Endothelial cell (in vitro differentiated cells): ENCODE results near the gene SLC35B2. TPM values are rescaled to one million over a fixed set of nuclear protein-coding genes. Genes with fewer than 3 reads are reported as not detected.

Experiments used
- DNase-seq: peaks from one replicate; pipeline ENCODE4 v3.0.0; 2021; ENCODE audit warnings: low spot score
- H3K27ac Mint-ChIP-seq: one replicate; pipeline ENCODE4 v1.8.0; 2021; ENCODE audit warnings: mixed read lengths, inconsistent platforms; ENCODE audit not compliant: unreplicated experiment
- H3K27me3 Mint-ChIP-seq: one replicate; pipeline ENCODE4 v1.8.0; 2021; ENCODE audit warnings: mild to moderate bottlenecking, moderate library complexity, mixed read lengths, inconsistent platforms; ENCODE audit not compliant: unreplicated experiment
- H3K36me3 Mint-ChIP-seq: one replicate; pipeline ENCODE4 v1.8.0; 2021; ENCODE audit warnings: mild to moderate bottlenecking, low read depth, mixed read lengths, inconsistent platforms; ENCODE audit not compliant: unreplicated experiment
- H3K4me1 Mint-ChIP-seq: one replicate; pipeline ENCODE4 v1.8.0; 2021; ENCODE audit warnings: mild to moderate bottlenecking, mixed read lengths, inconsistent platforms; ENCODE audit not compliant: unreplicated experiment
- H3K4me3 Mint-ChIP-seq: one replicate; pipeline ENCODE4 v1.8.0; 2021; ENCODE audit warnings: mild to moderate bottlenecking, mixed read lengths, inconsistent platforms; ENCODE audit not compliant: unreplicated experiment
- H3K9me3 Mint-ChIP-seq: one replicate; pipeline ENCODE4 v1.8.0; 2021; ENCODE audit warnings: mixed read lengths, inconsistent platforms; ENCODE audit not compliant: unreplicated experiment
- CTCF ChIP-seq: fragments of 200-600 bp; sonication (generic); IDR thresholded peaks from one replicate; pipeline ENCODE4 v1.5.0; 2021; ENCODE audit warnings: antibody characterized with exemption; ENCODE audit not compliant: unreplicated experiment
- total RNA-seq: library from RNA; stranded (reverse); fragmentation: NEBNext Ultra II Directional; extraction: Animal tissue kit (Norgen Biotek cat#: 25700); gene quantifications from one replicate; pipeline ENCODE4 v1.2.1, GENCODE V29; 2021; ENCODE audit not compliant: unreplicated experiment

Gene SLC35B2
- total RNA-seq, 1 donor from 2014 or later: 31.8 TPM

GRCh38 chr6:44303842-44304241 is 46.5 kb upstream of the SLC35B2 start:
- DNase-seq: no peak
- Mint-ChIP-seq H3K36me3 (peaks cover 33% of the 10 kb centered on the region), H3K4me3 (no peak overlapping the region), H3K27ac (no peak overlapping the region), H3K27me3 (peaks cover 8% of the 10 kb centered on the region), H3K4me1 (peaks cover 5% of the 10 kb centered on the region), H3K9me3 (no peaks in the 10 kb centered on the region)
- no peak for TF ChIP-seq CTCF

GRCh38 chr6:44302856-44303255 is 45.5 kb upstream of the SLC35B2 start:
- peaks cover 28% of the 10 kb centered on the region for H3K36me3 Mint-ChIP-seq
- no peaks in the 10 kb centered on the region for H3K9me3 Mint-ChIP-seq
- TF ChIP-seq CTCF: no peak
- no peak overlapping the region for H3K27ac Mint-ChIP-seq
- DNase-seq: no peak
- H3K4me1 Mint-ChIP-seq: peaks cover 3% of the 10 kb centered on the region
- H3K27me3 Mint-ChIP-seq: peaks cover 6% of the 10 kb centered on the region
- H3K4me3 Mint-ChIP-seq: no peak overlapping the region

GRCh38 chr6:44301782-44302564 is 44.6 kb upstream of the SLC35B2 start:
- no peak for DNase-seq
- H3K9me3 Mint-ChIP-seq: no peaks in the 10 kb centered on the region

GRCh38 chr6:44301106-44301505 is 43.8 kb upstream of the SLC35B2 start:
- H3K9me3 Mint-ChIP-seq: no peaks in the 10 kb centered on the region
- peaks cover 15% of the 10 kb centered on the region for H3K27me3 Mint-ChIP-seq
- no peak for TF ChIP-seq CTCF
- H3K4me3 Mint-ChIP-seq: no peak overlapping the region
- peaks cover 3% of the 10 kb centered on the region for H3K4me1 Mint-ChIP-seq
- H3K36me3 Mint-ChIP-seq: peaks cover 23% of the 10 kb centered on the region
- DNase-seq: no peak
- no peak overlapping the region for H3K27ac Mint-ChIP-seq

More at GRCh38 chr6:44301782-44302564, 44.6 kb upstream of the SLC35B2 start:
- Mint-ChIP-seq H3K27ac (no peak overlapping the region), H3K4me3 (no peak overlapping the region), H3K4me1 (peaks cover 3% of the 10 kb centered on the region), H3K27me3 (peaks cover 7% of the 10 kb centered on the region), H3K36me3 (peaks cover 23% of the 10 kb centered on the region)
- TF ChIP-seq CTCF: no peak

- Mint-ChIP-seq H3K36me3 (peaks cover 18% of the 10 kb centered on the region), H3K27me3 (peaks cover 15% of the 10 kb centered on the region), H3K9me3 (no peaks in the 10 kb centered on the region), H3K4me3 (peak overlapping the region; percentile 62), H3K27ac (no peak overlapping the region), H3K4me1 (peaks cover 3% of the 10 kb centered on the region)
- TF ChIP-seq CTCF: no peak
- DNase-seq: no peak
These were observed 43.0 kb upstream of the SLC35B2 start for GRCh38 chr6:44300292-44300823.
